ENCODE results near the gene TENM4.

- no peak for TF ChIP-seq CTCF (tag by site-specific recombination; IDR thresholded peaks at IDR 0.05)
- TF ChIP-seq ZNF341 (tag by site-specific recombination; IDR thresholded peaks at IDR 0.05; ENCODE audit: low read depth): no peak
- TF ChIP-seq REST (tag by site-specific recombination; IDR thresholded peaks at IDR 0.05): no peak
- TF ChIP-seq SCRT2 (tag by site-specific recombination; IDR thresholded peaks at IDR 0.05): no peak
- no peak for TF ChIP-seq ZNF184 (tag by site-specific recombination; IDR thresholded peaks at IDR 0.05)
- no peak for TF ChIP-seq ZNF362 (tag by site-specific recombination; IDR thresholded peaks at IDR 0.05)
- no peak for TF ChIP-seq INSM2 (tag by site-specific recombination; IDR thresholded peaks at IDR 0.05)
- no peak for TF ChIP-seq ZNF785 (tag by site-specific recombination; IDR thresholded peaks at IDR 0.05)
- no peak for TF ChIP-seq ZNF623 (tag by site-specific recombination; IDR thresholded peaks at IDR 0.05)
These were observed 752.4 kb downstream of the TENM4 start for GRCh38 chr11:78688460-78688859.
